Caco-2 (cell line): ENCODE results near the gene CD200. TPM values are rescaled to one million over a fixed set of nuclear protein-coding genes. Genes with fewer than 3 reads are reported as not detected.

Source experiments
- BruUV-seq: library from RNA; stranded (reverse); fragments of 400-500 nt; replicated peaks from 2 replicates; lab custom pipeline; 2021; lab: Mats Ljungman, UMichigan
- CTCF ChIA-PET: fragments of 300-600 bp; sonication (Branson Sonifier 250); formaldehyde crosslinking; loops from one replicate; lab custom pipeline; 2022; ENCODE audit warnings: antibody characterized with exemption; lab: Charles Lee
- POLR2A ChIA-PET: fragments of 300-600 bp; sonication (Branson Sonifier 250); formaldehyde crosslinking; loops from one replicate; lab custom pipeline; 2022; ENCODE audit warnings: antibody characterized with exemption; lab: Charles Lee
- DNase-seq, 2 experiments: peaks; one replicate each; pipeline versions ENCODE4 v3.0.0 to v3.0.0-alpha.2; 2020 to 2022
- H3K27me3 ChIP-seq: replicated peaks from 2 replicates; pipeline ENCODE4 v1.6.0; 2011; ENCODE audit warnings: low read length; ENCODE audit not compliant: control insufficient read depth, insufficient read depth
- H3K36me3 ChIP-seq: 2 replicates; pipeline ENCODE4 v1.5.1; 2011; ENCODE audit warnings: low read length; ENCODE audit not compliant: control insufficient read depth, insufficient read depth
- H3K4me1 ChIP-seq: fragments of 250-450 bp; sonication (Bioruptor Pico); 2 replicates; pipeline ENCODE4 v1.5.1; 2020; ENCODE audit warnings: mild to moderate bottlenecking
- H3K4me3 ChIP-seq: 2 replicates; pipeline ENCODE4 v1.5.1; 2011; ENCODE audit warnings: low read depth, mild to moderate bottlenecking, control low read depth, low read length
- H3K9me3 ChIP-seq: fragments of 250-450 bp; sonication (Bioruptor Pico); 2 replicates; pipeline ENCODE4 v1.5.1; 2020; ENCODE audit warnings: mild to moderate bottlenecking, moderate library complexity
- H3K27ac Mint-ChIP-seq: one replicate; pipeline ENCODE4 v1.8.0; 2022; ENCODE audit warnings: mixed read lengths; ENCODE audit not compliant: unreplicated experiment
- H3K27me3 Mint-ChIP-seq: one replicate; pipeline ENCODE4 v1.8.0; 2022; ENCODE audit warnings: mixed read lengths; ENCODE audit not compliant: insufficient read depth, unreplicated experiment
- H3K36me3 Mint-ChIP-seq: one replicate; pipeline ENCODE4 v1.8.0; 2022; ENCODE audit warnings: mild to moderate bottlenecking, mixed read lengths; ENCODE audit not compliant: insufficient read depth, unreplicated experiment
- H3K4me1 Mint-ChIP-seq: one replicate; pipeline ENCODE4 v1.8.0; 2022; ENCODE audit warnings: low read depth, mixed read lengths; ENCODE audit not compliant: unreplicated experiment
- H3K4me3 Mint-ChIP-seq: one replicate; pipeline ENCODE4 v1.8.0; 2022; ENCODE audit warnings: mild to moderate bottlenecking, moderate library complexity, mixed read lengths; ENCODE audit not compliant: unreplicated experiment
- H3K9me3 Mint-ChIP-seq: one replicate; pipeline ENCODE4 v1.8.0; 2022; ENCODE audit warnings: mixed read lengths; ENCODE audit not compliant: unreplicated experiment
- CTCF ChIP-seq, 2 experiments: fragments of 200-600 bp in 1 of 2; IDR thresholded peaks; 1 replicate in 1 of 2; 2 replicates in 1 of 2; pipeline versions ENCODE4 v1.5.1 to v1.8.0; 2011 to 2022; ENCODE audit warnings: antibody characterized with exemption in 1 of 2, control low read depth in 1 of 2, inconsistent platforms in 1 of 2, low read depth in 1 of 2, low read length in 1 of 2, mild to moderate bottlenecking in 1 of 2, moderate library complexity in 1 of 2; ENCODE audit not compliant: insufficient read depth in 1 of 2, severe bottlenecking in 1 of 2, unreplicated experiment in 1 of 2
- intact Hi-C: fragments of 100-400 bp; cut with micrococcal nuclease; formaldehyde crosslinking; loops from one replicate; pipeline ENCODE4 v1.10.0; 2022; ENCODE audit not compliant: unreplicated experiment
- total RNA-seq: library from RNA; stranded (reverse); gene quantifications from 2 replicates; pipeline ENCODE4 v1.2.3, GENCODE V29; 2022

CD200 gene
- total RNA-seq, 1 experiment from 2014 or later = 0.45 TPM

DNA sequence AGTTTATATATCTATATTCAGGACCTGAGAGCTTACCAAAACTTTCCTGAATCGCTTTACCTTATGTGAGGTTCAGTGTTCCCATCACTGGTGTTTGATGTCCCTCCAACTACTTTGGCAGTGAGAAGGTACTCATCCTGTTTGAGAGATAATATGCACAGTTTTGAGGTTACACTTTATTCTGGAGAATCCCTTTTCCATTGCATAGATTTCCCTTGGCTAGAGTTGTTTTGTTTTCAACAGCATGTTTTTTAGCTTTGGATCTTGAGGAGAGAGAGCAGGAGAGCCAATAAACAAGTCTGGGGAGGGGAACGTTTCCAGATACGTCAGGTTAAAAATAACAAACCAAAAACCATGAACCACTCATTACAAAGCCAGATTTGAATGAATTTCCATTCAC lies 33.6 kb downstream of the CD200 start:
- no peaks in the 10 kb centered on the region for H3K36me3 ChIP-seq
- TF ChIP-seq CTCF (IDR thresholded peaks at IDR 0.05; ENCODE audit: insufficient read depth in 1 of 2, low read depth in 1 of 2, low read length in 1 of 2, severe bottlenecking in 1 of 2, unreplicated experiment in 1 of 2) = no peak
- H3K27ac Mint-ChIP-seq = no peak overlapping the region
- H3K4me3 Mint-ChIP-seq = no peak overlapping the region
- intact Hi-C loops = no loop called here
- peaks cover 12% of the 10 kb centered on the region for H3K4me1 ChIP-seq
- no peaks in the 10 kb centered on the region; the same call in 1 of the 2 replicates for H3K27me3 ChIP-seq
- no peaks in the 10 kb centered on the region for H3K36me3 Mint-ChIP-seq
- ChIA-PET POLR2A (no interaction called here), CTCF (no interaction called here)
- H3K27me3 Mint-ChIP-seq = no peaks in the 10 kb centered on the region
- H3K4me1 Mint-ChIP-seq = peaks cover 12% of the 10 kb centered on the region
- BruUV-seq = no TSS peak
- H3K9me3 ChIP-seq = no peaks in the 10 kb centered on the region
- no peak overlapping the region for H3K4me3 ChIP-seq
- no peak for DNase-seq
- H3K9me3 Mint-ChIP-seq = no peaks in the 10 kb centered on the region

DNA sequence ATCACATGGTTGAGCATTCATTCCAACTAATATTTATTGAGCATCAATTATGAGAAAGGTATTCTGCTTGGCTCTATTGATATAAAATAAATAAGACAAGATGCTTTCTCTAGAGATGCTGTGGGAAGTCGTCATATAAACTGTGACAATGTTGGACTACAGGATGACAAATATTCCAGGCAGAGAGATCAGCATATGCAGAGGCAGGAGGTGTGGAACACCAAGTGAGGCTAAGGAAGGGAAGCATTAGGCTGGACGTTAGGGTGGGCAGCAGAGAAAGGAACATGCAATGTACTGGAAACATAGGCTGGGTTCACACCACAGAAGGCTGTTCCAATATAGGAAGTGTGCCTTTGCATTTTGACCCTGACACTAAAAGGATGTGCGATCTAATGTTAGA lies 38.6 kb downstream of the CD200 start:
- no peaks in the 10 kb centered on the region for H3K9me3 ChIP-seq
- no peaks in the 10 kb centered on the region for H3K27me3 Mint-ChIP-seq
- POLR2A ChIA-PET = no interaction called here
- no peaks in the 10 kb centered on the region for H3K36me3 Mint-ChIP-seq
- intact Hi-C loops = no loop called here
- no peaks in the 10 kb centered on the region for H3K36me3 ChIP-seq
- H3K4me3 Mint-ChIP-seq = no peak overlapping the region
- H3K27me3 ChIP-seq = no peaks in the 10 kb centered on the region
- no peak overlapping the region for H3K4me3 ChIP-seq
- CTCF ChIA-PET = no interaction called here
- H3K9me3 Mint-ChIP-seq = no peaks in the 10 kb centered on the region
- no peak for TF ChIP-seq CTCF (IDR thresholded peaks at IDR 0.05; ENCODE audit: insufficient read depth in 1 of 2, low read depth in 1 of 2, low read length in 1 of 2, severe bottlenecking in 1 of 2, unreplicated experiment in 1 of 2)
- peaks cover under 1% of the 10 kb centered on the region for H3K4me1 Mint-ChIP-seq
- no peak for DNase-seq
- H3K27ac Mint-ChIP-seq = no peak overlapping the region
- H3K4me1 ChIP-seq = no peaks in the 10 kb centered on the region
- BruUV-seq = no TSS peak

DNA sequence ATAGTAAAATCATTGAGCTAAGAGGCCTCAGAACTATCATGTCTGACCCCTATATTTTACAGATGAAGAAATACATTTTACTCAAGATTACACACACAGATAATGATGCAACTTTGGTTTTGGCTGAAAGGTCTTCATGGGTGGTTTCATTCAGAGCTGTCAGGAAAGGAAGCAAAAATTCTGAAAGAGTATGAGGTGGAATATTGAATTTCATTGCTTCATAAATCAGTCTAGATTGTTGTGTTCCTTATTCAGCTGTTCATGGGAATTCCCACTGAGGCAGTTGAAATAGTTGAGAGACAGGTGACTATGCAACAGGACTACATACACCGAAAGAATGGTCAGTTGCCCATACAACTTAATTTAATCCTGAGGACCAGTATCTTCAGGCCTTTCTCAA lies 39.4 kb downstream of the CD200 start:
- CTCF ChIA-PET = no interaction called here
- BruUV-seq = no TSS peak
- Mint-ChIP-seq H3K4me1 (peaks cover 7% of the 10 kb centered on the region), H3K27me3 (no peaks in the 10 kb centered on the region), H3K9me3 (no peaks in the 10 kb centered on the region), H3K27ac (no peak overlapping the region), H3K36me3 (no peaks in the 10 kb centered on the region), H3K4me3 (no peak overlapping the region)
- Histone ChIP-seq H3K36me3 (no peaks in the 10 kb centered on the region), H3K9me3 (no peaks in the 10 kb centered on the region), H3K4me3 (no peak overlapping the region), H3K27me3 (no peaks in the 10 kb centered on the region), H3K4me1 (no peaks in the 10 kb centered on the region)
- TF ChIP-seq CTCF (IDR thresholded peaks at IDR 0.05; ENCODE audit: insufficient read depth in 1 of 2, low read depth in 1 of 2, low read length in 1 of 2, severe bottlenecking in 1 of 2, unreplicated experiment in 1 of 2) = no peak
- intact Hi-C loops = no loop called here
- DNase-seq = no peak
- POLR2A ChIA-PET = no interaction called here
